Measurements from ENCODE around the gene ZBTB40.

GRCh38 chr1:22410928-22411495, 40.6 kb upstream of the ZBTB40 start:
- TF ChIP-seq CTCF (IDR thresholded peaks at IDR 0.05 in 2 of 3, conservative IDR thresholded peaks at IDR 0.05 in 1 of 3; ENCODE audit: insufficient read depth in 2 of 3, low read depth in 1 of 3, low read length in 3 of 3), result no peak
- TF ChIP-seq FOXA1 (IDR thresholded peaks at IDR 0.05; ENCODE audit: borderline replicate concordance), result no peak
- no peak for TF ChIP-seq DACH1 (IDR thresholded peaks at IDR 0.05; ENCODE audit: partially characterized antibody)
- TF ChIP-seq ZNF785 (CRISPR knock-in tag; IDR thresholded peaks at IDR 0.05), result no peak
- TF ChIP-seq GABPA (tag; conservative IDR thresholded peaks at IDR 0.05; ENCODE audit: low read depth), result no peak

Measured in K562 (cell line).